ENCODE data around the gene YTHDF1.

DNA sequence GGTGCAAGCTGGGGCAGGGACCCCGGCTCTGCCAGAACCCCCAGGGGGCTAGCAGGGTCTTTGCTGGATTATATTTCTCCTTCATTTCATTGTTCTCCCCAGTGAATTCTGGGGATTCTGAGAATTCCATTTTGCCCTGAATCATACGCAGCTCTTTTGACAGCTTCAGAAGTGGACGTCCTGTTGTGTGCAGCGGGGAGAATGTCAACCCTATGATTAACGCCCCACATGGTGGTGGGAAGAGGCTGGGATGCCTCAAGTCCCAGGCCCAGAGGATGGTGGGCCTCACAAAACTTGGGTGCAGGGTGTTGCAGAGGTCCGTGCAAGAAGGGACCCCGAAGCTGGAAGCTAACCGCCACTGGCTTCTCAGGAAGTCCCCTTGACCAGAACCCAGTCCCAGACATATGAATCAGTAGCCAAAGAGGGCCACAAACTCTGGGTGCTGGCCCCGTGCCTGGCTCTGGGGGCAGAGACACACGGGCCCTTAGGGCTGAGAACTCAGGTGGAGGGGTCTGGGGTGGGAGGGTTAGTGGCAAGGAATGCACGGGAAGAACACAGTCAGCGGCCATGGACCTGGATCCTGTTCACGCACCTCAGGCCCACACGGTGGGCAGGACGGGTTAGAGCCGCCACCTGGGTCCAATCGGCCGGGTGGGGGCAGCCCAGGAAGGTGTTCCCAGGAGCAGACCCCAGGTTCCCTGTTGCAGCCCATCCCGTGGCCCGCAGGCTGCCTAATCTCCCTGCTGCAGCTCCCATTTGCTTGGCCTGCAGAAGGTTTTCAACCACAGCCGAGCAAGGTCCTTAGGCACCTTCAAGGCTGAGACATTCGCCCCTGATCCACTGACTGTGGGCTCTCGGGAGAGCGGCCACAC, 51.2 kb downstream of the YTHDF1 start:
- TF ChIP-seq, protein P1, sequence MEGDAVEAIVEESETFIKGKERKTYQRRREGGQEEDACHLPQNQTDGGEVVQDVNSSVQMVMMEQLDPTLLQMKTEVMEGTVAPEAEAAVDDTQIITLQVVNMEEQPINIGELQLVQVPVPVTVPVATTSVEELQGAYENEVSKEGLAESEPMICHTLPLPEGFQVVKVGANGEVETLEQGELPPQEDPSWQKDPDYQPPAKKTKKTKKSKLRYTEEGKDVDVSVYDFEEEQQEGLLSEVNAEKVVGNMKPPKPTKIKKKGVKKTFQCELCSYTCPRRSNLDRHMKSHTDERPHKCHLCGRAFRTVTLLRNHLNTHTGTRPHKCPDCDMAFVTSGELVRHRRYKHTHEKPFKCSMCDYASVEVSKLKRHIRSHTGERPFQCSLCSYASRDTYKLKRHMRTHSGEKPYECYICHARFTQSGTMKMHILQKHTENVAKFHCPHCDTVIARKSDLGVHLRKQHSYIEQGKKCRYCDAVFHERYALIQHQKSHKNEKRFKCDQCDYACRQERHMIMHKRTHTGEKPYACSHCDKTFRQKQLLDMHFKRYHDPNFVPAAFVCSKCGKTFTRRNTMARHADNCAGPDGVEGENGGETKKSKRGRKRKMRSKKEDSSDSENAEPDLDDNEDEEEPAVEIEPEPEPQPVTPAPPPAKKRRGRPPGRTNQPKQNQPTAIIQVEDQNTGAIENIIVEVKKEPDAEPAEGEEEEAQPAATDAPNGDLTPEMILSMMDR (IDR thresholded peaks at IDR 0.05; ENCODE audit: low read depth, low read length) = no peak
- no peak for TF ChIP-seq EZH2phosphoT487 (IDR thresholded peaks at IDR 0.05; ENCODE audit: low read depth)

All from OCI-LY3 (cell line).